HEK293T (cell line): ENCODE data around the gene EIF6.

ENCODE experiments used
- FOXK2 ChIP-seq: fragments of 450-650 bp; IDR thresholded peaks from 2 replicates; pipeline ENCODE4 v1.6.1; 2016; ENCODE audit warnings: mild to moderate bottlenecking
- FOXM1 ChIP-seq: fragments of 450-650 bp; IDR thresholded peaks from 2 replicates; pipeline ENCODE4 v1.6.1; 2017; ENCODE audit warnings: mild to moderate bottlenecking, borderline replicate concordance
- L3MBTL2 ChIP-seq: fragments of 450-650 bp; conservative IDR thresholded peaks from 2 replicates; pipeline ENCODE4 v1.6.1; 2016; ENCODE audit warnings: mild to moderate bottlenecking
- PKNOX1 ChIP-seq: fragments of 450-650 bp; IDR thresholded peaks from 2 replicates; pipeline ENCODE4 v1.6.1; 2016
- SP1 ChIP-seq: fragments of 450-650 bp; IDR thresholded peaks from 2 replicates; pipeline ENCODE4 v1.6.1; 2017
- SUZ12 ChIP-seq: fragments of 450-650 bp; IDR thresholded peaks from 2 replicates; pipeline ENCODE4 v1.6.1; 2016; ENCODE audit warnings: mild to moderate bottlenecking

GRCh38 chr20:35320396-35321126 lies 36.0 kb upstream of the EIF6 start:
- no peak for TF ChIP-seq L3MBTL2
- TF ChIP-seq PKNOX1 = no peak
- TF ChIP-seq SUZ12 = no peak
- TF ChIP-seq SP1 = no peak
- TF ChIP-seq FOXK2 = no peak
- TF ChIP-seq FOXM1 = no peak
